H9 (cell line): ENCODE measurements around the gene ASTN2. TPM values are rescaled to one million over a fixed set of nuclear protein-coding genes. Genes with fewer than 3 reads are reported as not detected.
A peak's percentile ranks its signal among the peaks of the same experiment; 100 is the strongest.

Experiments
- DNase-seq: peaks from one replicate; pipeline ENCODE4 v3.0.0-alpha.2; 2017
- H2AFZ ChIP-seq: one replicate; pipeline ENCODE4 v1.6.1; 2013; ENCODE audit warnings: mild to moderate bottlenecking, low read length, control low read depth, moderate library complexity
- H2AK5ac ChIP-seq: 2 replicates; pipeline ENCODE4 v1.6.1; 2013; ENCODE audit warnings: low read length, control low read depth, mixed read lengths; ENCODE audit not compliant: insufficient read length
- H2BK120ac ChIP-seq: one replicate; pipeline ENCODE4 v1.6.1; 2013; ENCODE audit warnings: low read depth, mild to moderate bottlenecking, low read length, control low read depth, inconsistent platforms; ENCODE audit not compliant: poor library complexity, severe bottlenecking
- H2BK12ac ChIP-seq: 2 replicates; pipeline ENCODE4 v1.6.1; 2013; ENCODE audit warnings: low read length, control low read depth, mixed read lengths, low read depth; ENCODE audit not compliant: insufficient read length
- H2BK15ac ChIP-seq: 2 replicates; pipeline ENCODE4 v1.6.1; 2013; ENCODE audit warnings: low read depth, low read length, control low read depth
- H2BK20ac ChIP-seq: one replicate; pipeline ENCODE4 v1.6.1; 2013; ENCODE audit warnings: low read depth, mild to moderate bottlenecking, low read length, control low read depth, inconsistent platforms; ENCODE audit not compliant: poor library complexity, severe bottlenecking
- H2BK5ac ChIP-seq: 2 replicates; pipeline ENCODE4 v1.6.1; 2013; ENCODE audit warnings: low read length, control low read depth, mixed read lengths; ENCODE audit not compliant: insufficient read length
- H3K14ac ChIP-seq: 2 replicates; pipeline ENCODE4 v1.6.1; 2013; ENCODE audit warnings: low read length, control low read depth; ENCODE audit not compliant: insufficient read depth
- H3K18ac ChIP-seq: 2 replicates; pipeline ENCODE4 v1.6.1; 2013; ENCODE audit warnings: low read depth, mild to moderate bottlenecking, mixed read lengths, low read length, control low read depth; ENCODE audit not compliant: insufficient read length
- H3K23ac ChIP-seq: 2 replicates; pipeline ENCODE4 v1.6.1; 2013; ENCODE audit warnings: low read length, control low read depth, mixed read lengths, low read depth; ENCODE audit not compliant: insufficient read length
- H3K23me2 ChIP-seq: 2 replicates; pipeline ENCODE4 v1.6.1; 2013; ENCODE audit warnings: low read depth, mild to moderate bottlenecking, mixed read lengths, low read length, control low read depth; ENCODE audit not compliant: insufficient read length, poor library complexity, severe bottlenecking
- H3K27ac ChIP-seq: 2 replicates; pipeline ENCODE4 v1.5.1; 2013; ENCODE audit warnings: low read length, control low read depth, mixed read lengths, low read depth; ENCODE audit not compliant: insufficient read length
- H3K27me3 ChIP-seq: 2 replicates; pipeline ENCODE4 v1.6.1; 2013; ENCODE audit warnings: low read length, control low read depth, inconsistent platforms; ENCODE audit not compliant: insufficient read depth
- H3K4ac ChIP-seq: 2 replicates; pipeline ENCODE4 v1.6.1; 2013; ENCODE audit warnings: low read depth, mild to moderate bottlenecking, control low read depth, inconsistent platforms, low read length, moderate library complexity
- H3K4me1 ChIP-seq: 2 replicates; pipeline ENCODE4 v1.6.1; 2013; ENCODE audit warnings: low read length, control low read depth, inconsistent platforms; ENCODE audit not compliant: insufficient read depth
- H3K4me2 ChIP-seq: 2 replicates; pipeline ENCODE4 v1.6.1; 2013; ENCODE audit warnings: low read length, control low read depth, mixed read lengths; ENCODE audit not compliant: insufficient read length, insufficient read depth
- H3K56ac ChIP-seq: 2 replicates; pipeline ENCODE4 v1.6.1; 2013; ENCODE audit warnings: low read depth, mild to moderate bottlenecking, mixed read lengths, low read length, control low read depth; ENCODE audit not compliant: insufficient read length
- H3K79me1 ChIP-seq: 2 replicates; pipeline ENCODE4 v1.6.1; 2013; ENCODE audit warnings: low read depth, mild to moderate bottlenecking, moderate library complexity, low read length, control low read depth, inconsistent platforms; ENCODE audit not compliant: insufficient read depth, poor library complexity, severe bottlenecking
- H3K79me2 ChIP-seq: 2 replicates; pipeline ENCODE4 v1.6.1; 2013; ENCODE audit warnings: low read length, control low read depth, inconsistent platforms; ENCODE audit not compliant: insufficient read depth
- H3K9ac ChIP-seq: 2 replicates; pipeline ENCODE4 v1.6.1; 2013; ENCODE audit warnings: low read length, control low read depth, mixed read lengths; ENCODE audit not compliant: insufficient read length; ENCODE audit errors: extremely low read depth
- H3K9me3 ChIP-seq: one replicate; pipeline ENCODE4 v1.6.1; 2013; ENCODE audit warnings: low read depth, low read length, inconsistent platforms; ENCODE audit not compliant: control insufficient read depth
- H3T11ph ChIP-seq: one replicate; pipeline ENCODE4 v1.6.1; 2013; ENCODE audit warnings: mild to moderate bottlenecking, low read length, control low read depth, inconsistent platforms
- H4K20me1 ChIP-seq: one replicate; pipeline ENCODE4 v1.6.1; 2013; ENCODE audit not compliant: control insufficient read depth, insufficient read length, insufficient read depth
- H4K5ac ChIP-seq: 2 replicates; pipeline ENCODE4 v1.6.1; 2013; ENCODE audit warnings: low read depth, mild to moderate bottlenecking, mixed read lengths, low read length, control low read depth; ENCODE audit not compliant: insufficient read length
- H4K8ac ChIP-seq: replicated peaks from 2 replicates; pipeline ENCODE4 v1.6.1; 2013; ENCODE audit warnings: low read length, control low read depth, mixed read lengths, low read depth; ENCODE audit not compliant: insufficient read length
- H4K91ac ChIP-seq: 2 replicates; pipeline ENCODE4 v1.6.1; 2013; ENCODE audit warnings: low read depth, mild to moderate bottlenecking, moderate library complexity, mixed read lengths, low read length, control low read depth; ENCODE audit not compliant: insufficient read length
- H3K27ac Mint-ChIP-seq, 3 experiments: 2 replicates in 2 of 3; 3 replicates in 1 of 3; pipeline ENCODE4 v1.8.0; 2020 to 2021; ENCODE audit warnings: mixed read lengths in 3 of 3, mild to moderate bottlenecking in 1 of 3, moderate library complexity in 1 of 3
- H3K27me3 Mint-ChIP-seq: 2 replicates; pipeline ENCODE4 v1.8.0; 2021; ENCODE audit warnings: low read depth, mild to moderate bottlenecking, moderate library complexity, mixed read lengths
- H3K36me3 Mint-ChIP-seq, 3 experiments: 2 replicates in 2 of 3; 3 replicates in 1 of 3; pipeline ENCODE4 v1.8.0; 2020 to 2021; ENCODE audit warnings: low read depth in 3 of 3, mixed read lengths in 3 of 3; ENCODE audit not compliant: insufficient read depth in 1 of 3
- H3K4me1 Mint-ChIP-seq, 2 experiments: 2 replicates each; pipeline ENCODE4 v1.8.0; 2020; ENCODE audit warnings: mixed read lengths in 2 of 2
- H3K4me3 Mint-ChIP-seq, 2 experiments: 2 replicates in 1 of 2; 3 replicates in 1 of 2; pipeline ENCODE4 v1.8.0; 2020 to 2021; ENCODE audit warnings: mild to moderate bottlenecking in 2 of 2, mixed read lengths in 2 of 2, moderate library complexity in 1 of 2
- H3K9me3 Mint-ChIP-seq, 2 experiments: 2 replicates in 1 of 2; 3 replicates in 1 of 2; pipeline ENCODE4 v1.8.0; 2020; ENCODE audit warnings: mild to moderate bottlenecking in 2 of 2, mixed read lengths in 2 of 2, moderate library complexity in 1 of 2
- WGBS: extraction: QIAGEN DNeasy Blood & Tissue Kit; methylation state at CpG from one replicate; pipeline ENCODE4 v1.1.7; 2013; ENCODE audit warnings: missing lambda C conversion rate, low lambda C conversion rate, mixed read lengths; ENCODE audit not compliant: insufficient read length; ENCODE audit errors: extremely low coverage; 5-methylcytosine and 5-hydroxymethylcytosine counted together
- total RNA-seq: library from RNA; stranded (reverse); gene quantifications from 2 replicates; pipeline ENCODE4 v1.2.1, GENCODE V29; 2021
- TF ChIP-seq, protein P1 (sequence below): fragments of 200-600 bp; sonication (generic); conservative IDR thresholded peaks from 3 replicates; pipeline ENCODE4 v1.8.0; 2021; ENCODE audit warnings: antibody characterized with exemption, mild to moderate bottlenecking

Gene ASTN2
- total RNA-seq, 1 experiment from 2014 or later, result 9.7 TPM

DNA sequence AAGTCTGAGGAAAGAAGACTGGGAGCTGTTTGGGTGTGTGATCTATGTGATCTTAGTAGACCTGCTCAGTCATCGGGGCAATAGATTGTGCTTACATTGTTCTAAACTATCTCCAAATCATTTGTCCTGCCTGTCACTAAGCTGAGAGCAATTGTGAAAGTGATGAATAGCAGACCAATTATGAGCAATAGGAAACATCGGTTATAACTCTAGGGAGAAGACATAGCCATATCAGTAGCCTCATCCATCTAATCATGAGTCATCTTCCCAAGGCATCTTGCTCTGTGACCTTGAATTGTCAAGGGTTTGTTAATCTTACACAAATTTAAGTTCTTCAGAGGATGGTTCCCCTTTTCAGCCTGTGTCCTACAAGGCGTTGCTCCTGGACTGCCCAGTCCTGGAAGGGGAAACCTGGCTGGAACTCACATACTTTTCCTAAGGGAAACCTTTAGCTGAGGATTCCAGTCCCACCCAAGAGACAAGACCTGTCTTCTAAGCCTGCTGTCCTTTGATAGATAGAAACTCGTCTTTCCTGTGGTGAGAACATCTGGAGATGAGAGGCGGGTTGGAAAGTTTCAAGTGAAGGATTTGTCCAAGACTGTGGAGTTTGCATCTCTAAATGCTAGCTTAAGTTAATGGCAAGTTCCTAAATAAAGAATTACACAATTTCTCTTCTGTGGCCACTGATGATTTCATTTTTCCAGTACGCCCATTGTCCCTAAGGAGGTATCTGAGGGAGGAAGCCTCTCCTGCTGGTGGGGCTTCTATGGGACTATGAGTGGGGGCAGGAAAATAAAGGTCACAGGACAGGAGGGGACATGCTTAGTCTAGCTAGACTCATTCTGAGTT is 781.6 kb downstream of the ASTN2 start:
- Histone ChIP-seq H3K9ac (no peak overlapping the region), H2BK120ac (no peak overlapping the region), H2BK20ac (no peak overlapping the region), H2AK5ac (no peak overlapping the region), H3K56ac (no peak overlapping the region), H3K79me1 (no peaks in the 10 kb centered on the region), H4K20me1 (no peaks in the 10 kb centered on the region), H2BK15ac (no peak overlapping the region), H3K9me3 (no peaks in the 10 kb centered on the region), H4K8ac (no peak overlapping the region), H3T11ph (no peak overlapping the region), H3K4ac (no peak overlapping the region), H3K79me2 (no peaks in the 10 kb centered on the region), H4K5ac (no peak overlapping the region), H3K14ac (no peak overlapping the region), H3K23me2 (no peaks in the 10 kb centered on the region), H4K91ac (no peak overlapping the region), H3K27ac (no peak overlapping the region), H2BK12ac (no peak overlapping the region), H2BK5ac (no peak overlapping the region), H3K4me2 (no peak overlapping the region), H3K4me1 (no peaks in the 10 kb centered on the region), H3K18ac (no peak overlapping the region), H2AFZ (no peak overlapping the region), H3K23ac (no peak overlapping the region), H3K27me3 (no peaks in the 10 kb centered on the region; the same call in 1 of the 2 replicates)
- DNase-seq, result no peak
- H3K36me3 Mint-ChIP-seq, result no peaks in the 10 kb centered on the region
- no peaks in the 10 kb centered on the region for H3K4me1 Mint-ChIP-seq
- H3K27me3 Mint-ChIP-seq, result no peaks in the 10 kb centered on the region
- no CpG with 5 or more reads among the region's 6 CpGs for WGBS
- H3K9me3 Mint-ChIP-seq, result no peaks in the 10 kb centered on the region
- peak overlapping the region in 1 of 3 experiments; percentile 81; a peak in 1 of 7 replicates for H3K27ac Mint-ChIP-seq
- H3K4me3 Mint-ChIP-seq, result no peak overlapping the region
- TF ChIP-seq, protein P1, sequence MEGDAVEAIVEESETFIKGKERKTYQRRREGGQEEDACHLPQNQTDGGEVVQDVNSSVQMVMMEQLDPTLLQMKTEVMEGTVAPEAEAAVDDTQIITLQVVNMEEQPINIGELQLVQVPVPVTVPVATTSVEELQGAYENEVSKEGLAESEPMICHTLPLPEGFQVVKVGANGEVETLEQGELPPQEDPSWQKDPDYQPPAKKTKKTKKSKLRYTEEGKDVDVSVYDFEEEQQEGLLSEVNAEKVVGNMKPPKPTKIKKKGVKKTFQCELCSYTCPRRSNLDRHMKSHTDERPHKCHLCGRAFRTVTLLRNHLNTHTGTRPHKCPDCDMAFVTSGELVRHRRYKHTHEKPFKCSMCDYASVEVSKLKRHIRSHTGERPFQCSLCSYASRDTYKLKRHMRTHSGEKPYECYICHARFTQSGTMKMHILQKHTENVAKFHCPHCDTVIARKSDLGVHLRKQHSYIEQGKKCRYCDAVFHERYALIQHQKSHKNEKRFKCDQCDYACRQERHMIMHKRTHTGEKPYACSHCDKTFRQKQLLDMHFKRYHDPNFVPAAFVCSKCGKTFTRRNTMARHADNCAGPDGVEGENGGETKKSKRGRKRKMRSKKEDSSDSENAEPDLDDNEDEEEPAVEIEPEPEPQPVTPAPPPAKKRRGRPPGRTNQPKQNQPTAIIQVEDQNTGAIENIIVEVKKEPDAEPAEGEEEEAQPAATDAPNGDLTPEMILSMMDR, result no peak
